Stimulated activated CD4-positive, alpha-beta T cell treated with anti-CD3 and anti-CD28 coated beads, TNF-alpha, amount 100 ng/mL, for 1 hour (primary cell): ENCODE data around the gene LEKR1.
A peak's percentile ranks its signal among the peaks of the same experiment; 100 is the strongest.

Experiments used
- DNase-seq, 3 donors: peaks; one replicate each; pipeline ENCODE4 v3.0.0-alpha.2; 2020; ENCODE audit warnings: low read depth in 3 of 3, low spot score in 1 of 3

The LEKR1 gene

DNA sequence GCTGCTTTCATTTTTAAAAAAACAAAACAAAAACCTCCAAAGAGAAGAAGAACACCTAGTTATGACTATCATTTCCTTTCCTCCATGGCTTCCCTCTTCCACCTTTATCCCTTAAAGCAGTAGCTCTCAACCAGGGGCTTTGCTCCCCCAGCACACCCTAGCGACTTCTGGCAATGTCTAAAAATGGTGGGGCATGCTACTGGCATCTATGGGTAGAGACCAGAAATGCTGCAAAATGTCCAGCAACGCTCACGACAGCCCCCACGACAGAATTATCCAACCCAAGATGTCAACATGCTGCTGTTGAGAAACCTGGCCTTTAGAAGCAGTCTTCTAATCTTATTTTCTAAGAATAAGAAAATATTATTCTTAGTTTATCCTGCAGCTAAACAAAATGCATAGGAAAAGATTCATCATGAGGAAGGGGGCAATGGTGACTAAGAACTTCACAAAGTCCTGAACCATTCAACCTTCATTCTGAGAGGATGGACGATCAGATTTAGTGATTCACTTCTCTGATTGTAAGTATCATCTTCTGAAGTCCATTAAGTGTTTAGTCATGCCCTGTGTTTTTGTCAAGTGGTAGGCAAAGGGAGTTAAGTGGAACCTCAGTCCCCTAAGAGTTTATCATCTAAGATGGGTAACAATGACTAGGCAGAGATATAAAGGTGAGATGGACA, 252.1 kb downstream of the LEKR1 start:
- DNase-seq: no peak

DNA sequence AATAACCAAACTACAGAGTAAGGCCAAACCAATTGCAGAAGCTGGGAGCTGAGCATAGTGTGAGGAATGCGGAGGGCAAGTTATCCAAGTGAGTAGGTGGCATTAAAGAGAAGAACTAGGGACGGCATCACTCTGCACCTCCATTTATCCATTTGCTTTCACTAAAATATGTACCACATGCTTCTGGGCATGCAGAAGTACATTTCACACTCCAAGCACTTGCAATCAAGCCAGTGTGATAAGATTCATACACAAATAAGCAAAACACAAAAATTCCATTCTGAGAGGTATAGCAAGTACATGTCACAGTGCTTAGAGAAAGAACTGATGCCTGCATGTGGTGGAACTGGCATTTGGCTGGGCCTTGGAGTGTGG, 252.6 kb downstream of the LEKR1 start:
- DNase-seq: no peak

DNA sequence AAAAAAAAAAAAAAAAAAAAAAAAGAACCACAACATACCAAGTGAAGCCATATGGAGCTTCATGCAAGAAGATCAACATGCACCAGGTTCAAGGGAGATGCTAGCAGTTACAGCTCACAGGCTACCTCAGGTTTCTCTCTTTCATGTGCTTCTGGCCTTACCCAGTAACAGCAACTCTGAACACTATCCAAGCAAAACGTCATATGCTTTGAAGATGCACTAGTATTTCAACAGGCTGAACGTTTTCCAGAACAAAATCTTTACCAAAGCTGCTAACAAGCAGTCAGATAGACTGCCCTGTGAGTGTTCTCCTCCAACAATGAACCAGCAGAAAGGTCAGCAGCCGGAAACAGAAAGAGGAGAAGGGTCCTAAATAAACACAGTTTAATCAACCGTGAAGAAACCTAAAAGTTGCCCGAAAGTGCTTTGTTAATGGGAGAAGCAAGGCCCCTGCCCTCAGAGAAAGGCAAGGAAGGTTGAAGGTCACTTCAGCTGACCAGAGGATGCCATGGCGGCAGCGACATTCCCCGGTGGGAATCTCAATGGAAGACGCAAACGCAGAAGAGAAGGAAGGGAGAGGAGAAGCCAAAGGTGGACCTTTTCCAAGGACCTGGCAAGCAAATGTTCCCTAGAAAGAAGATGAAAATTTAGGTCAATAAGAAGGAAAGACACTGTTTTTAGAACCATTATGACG, 253.7 kb downstream of the LEKR1 start:
- DNase-seq: no peak

DNA sequence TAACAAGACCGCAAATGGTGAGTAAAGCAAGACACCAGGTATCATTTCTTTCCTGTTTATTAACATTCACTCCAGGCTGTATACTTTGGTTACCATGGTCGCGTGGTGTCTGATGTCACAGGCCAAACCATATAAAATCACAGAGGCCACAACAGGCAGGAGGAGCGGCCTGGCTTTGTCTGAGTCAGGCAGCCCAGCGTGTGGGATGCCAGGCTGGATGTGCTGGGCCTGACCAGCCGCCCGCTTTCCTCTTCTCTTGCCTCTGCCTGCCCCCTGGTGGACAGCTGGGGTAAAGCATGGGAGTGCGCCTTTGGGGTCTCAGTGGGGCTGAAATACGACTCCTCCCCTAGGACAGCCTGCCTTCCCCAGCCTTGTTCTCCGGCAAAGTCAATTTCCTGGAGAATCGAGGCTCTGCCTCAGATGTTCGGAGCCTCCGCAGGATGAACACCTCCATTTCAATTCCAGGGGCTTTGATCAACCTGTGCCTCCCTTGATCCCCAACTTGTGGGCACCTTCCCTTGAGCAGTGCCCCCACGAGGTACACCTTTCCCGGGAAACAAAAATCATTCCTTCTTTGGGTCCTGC, 255.6 kb downstream of the LEKR1 start:
- peak; percentile 67 to 83 (median 72) for DNase-seq

DNA sequence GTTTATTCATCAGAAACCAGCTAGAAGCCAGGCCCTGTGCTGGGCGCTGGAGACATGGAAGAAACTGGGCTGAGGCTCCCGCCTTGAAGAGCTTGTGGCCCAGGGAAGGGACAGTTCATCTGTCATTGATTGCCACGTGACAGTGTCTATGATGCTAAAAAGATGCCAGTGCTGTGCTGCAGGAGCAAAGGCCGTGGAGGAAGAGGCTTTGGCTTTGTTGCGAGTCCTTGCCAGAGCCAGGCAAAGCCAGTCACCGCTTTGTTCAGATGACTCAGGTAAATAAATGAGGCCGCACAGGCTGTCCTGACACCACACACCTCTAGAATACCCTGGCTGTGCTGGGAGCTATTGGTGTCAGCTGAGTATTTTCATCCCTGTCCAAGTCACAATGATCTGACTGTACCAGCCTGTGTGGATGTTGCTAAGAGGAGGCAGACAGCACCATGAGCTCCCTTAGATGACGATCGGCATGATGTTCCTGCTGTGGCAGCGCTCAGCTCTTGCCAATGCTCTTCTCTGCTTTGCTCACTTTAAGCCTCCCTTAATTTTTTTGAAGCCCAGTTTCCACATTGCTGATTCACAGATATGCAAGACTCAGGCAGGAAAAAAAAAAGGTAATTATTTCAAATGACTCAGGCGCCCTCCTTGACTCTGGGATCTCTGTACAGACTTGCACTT, 256.3 kb downstream of the LEKR1 start:
- DNase-seq: no peak

GRCh38 chr3:157083824-157084223, 257.7 kb downstream of the LEKR1 start:
- DNase-seq: no peak

DNA sequence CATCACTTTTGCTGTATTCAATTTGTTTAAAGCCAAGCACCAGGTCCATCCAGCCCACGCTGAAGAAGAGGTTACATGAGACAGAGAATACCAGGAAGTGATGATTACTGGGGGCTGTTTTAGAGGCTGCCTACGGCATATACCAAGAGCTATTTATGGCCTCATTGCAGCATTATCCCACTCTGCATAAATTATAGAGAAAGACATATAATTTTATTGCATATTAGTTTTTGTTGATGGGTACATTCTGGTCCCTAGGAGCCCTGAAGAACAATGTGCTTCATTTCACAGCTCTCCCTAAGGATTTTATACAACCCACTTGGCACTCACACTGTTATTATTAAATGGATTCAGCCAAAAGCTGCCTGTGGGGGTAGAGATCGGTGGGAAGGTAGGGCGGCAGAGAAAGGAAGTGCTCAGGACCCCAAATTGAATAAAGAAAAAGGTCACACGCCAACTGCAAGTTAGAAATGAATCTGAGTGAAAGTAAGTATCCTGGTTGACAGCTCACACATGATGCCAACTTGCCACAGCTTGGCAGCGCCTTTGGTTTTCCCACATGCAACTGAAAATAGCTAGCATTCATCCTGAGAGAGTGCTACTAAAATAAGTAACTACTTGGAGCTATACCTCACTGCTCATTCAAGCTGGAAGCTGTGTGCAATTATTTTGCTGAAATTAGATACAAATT, 260.1 kb downstream of the LEKR1 start:
- no peak for DNase-seq

GRCh38 chr3:157086775-157087174, 260.6 kb downstream of the LEKR1 start:
- no peak for DNase-seq

DNA sequence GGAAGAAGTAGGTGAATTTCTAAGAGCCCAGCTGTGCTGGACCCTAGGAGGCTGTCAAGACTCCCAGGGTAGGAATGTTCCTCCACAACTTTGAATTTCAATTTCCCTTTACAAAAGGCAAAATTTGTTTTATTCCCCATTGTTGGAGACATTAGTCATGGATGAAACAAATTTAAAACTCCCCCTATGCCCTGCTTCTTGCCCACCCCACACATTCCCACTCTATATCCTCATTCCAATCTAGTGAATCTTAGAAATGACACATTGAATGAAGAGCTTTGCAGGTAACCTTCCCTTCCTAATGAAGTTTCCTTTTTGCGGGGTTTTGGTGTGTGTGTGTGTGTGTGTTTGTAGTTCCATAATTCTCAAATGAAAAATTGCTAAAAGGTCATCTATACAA, 261.2 kb downstream of the LEKR1 start:
- no peak for DNase-seq

DNA sequence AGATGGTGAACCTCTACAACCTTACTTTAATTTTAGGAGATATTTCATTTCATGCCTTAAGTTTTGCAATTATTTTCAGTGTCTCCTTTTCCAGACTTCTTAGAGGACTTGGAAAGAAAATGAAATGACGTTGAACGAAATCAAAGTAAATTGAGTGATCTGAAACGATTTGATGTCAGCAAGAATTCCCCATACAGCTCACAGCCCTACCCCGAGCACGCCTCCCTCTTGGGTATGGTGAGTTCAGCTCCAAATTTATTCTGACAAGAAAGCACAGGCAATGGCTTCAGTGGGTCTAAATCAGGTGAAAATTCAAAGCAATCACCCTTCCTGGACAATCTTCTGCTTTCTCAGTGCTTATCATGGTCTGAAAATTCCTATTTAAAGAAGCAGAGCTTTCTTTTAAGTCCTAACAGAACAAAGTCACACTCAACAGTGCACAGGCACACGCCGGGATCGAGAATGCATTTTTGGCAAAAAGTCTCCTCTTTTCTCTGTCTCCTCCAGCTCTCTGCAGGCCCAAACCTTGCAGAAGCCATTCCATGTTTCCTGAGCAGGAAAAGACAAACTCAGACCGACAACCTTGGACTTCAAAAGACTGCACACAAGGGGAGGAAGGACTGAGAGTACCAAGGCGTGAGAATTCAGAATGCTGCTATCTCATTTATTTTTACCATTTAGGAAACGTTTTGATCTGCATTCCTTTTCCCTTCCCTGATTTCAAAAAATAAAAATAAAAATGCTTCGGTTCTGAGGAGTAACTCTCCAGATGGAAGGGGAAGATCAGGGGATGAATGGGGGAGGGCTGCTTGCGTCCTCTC, 261.8 kb downstream of the LEKR1 start:
- DNase-seq: no peak

- peak; percentile 85 to 90 (median 88) for DNase-seq
These were observed 262.7 kb downstream of the LEKR1 start for GRCh38 chr3:157088601-157089454.

GRCh38 chr3:157089455-157090221, 263.5 kb downstream of the LEKR1 start:
- DNase-seq: no peak

GRCh38 chr3:157091083-157091833, 265.1 kb downstream of the LEKR1 start:
- DNase-seq: no peak

DNA sequence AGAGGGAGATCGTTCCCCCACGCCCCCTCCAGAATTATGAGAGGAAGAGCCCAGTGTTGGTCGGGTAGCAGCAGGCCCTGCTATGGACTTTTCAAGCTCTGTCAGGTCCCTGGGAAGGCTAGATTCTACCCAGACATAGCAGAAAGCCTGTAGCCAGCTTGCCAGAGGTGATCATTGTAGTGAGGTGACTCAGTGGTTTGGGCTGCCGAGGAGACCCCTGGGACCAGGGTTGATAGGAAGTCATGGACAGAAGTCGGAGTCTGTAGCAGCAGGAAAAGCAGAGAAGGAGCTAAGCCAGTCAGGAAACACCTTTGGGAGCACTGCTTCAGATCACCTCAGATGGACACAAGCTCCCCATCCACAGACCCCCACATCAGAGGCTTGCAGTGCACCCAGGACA, 266.1 kb downstream of the LEKR1 start:
- DNase-seq: no peak

DNA sequence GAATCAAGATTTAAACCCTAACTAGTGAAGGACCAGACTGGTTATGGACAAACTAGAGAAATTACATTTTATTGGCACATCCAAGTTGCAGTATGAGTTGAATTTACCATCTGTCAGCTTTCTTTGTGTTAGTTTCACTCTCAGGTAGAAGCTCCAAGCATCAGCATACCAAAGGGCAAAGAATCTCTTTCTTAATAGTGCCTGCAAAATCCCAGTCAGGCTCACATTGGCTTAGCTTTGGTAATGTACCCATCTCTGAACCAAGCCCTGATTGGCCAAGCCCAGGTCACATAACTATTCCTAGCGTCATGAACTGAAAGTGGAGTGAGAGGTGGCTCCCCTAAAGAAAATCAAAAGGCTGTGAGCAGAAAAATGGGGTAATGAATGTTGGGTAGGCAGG, 266.9 kb downstream of the LEKR1 start:
- DNase-seq: no peak

DNA sequence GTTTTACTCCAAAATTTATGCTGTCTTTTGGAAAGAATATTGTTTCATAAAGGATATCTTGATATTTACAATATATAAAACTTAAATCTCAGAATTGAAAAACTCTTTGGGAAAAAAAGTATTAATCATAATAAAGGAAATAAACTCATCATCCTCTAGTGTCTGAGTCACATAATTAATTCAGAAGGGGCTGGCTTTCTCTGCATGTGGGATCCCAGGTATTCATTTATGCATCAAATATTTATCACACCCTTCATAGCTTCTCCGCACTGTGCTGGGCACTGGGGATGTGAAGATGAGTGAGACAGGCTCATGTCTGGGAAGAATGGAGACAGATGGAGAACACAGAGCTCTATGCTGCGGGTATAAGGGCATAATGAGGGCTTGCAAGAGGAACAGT, 268.1 kb downstream of the LEKR1 start:
- no peak for DNase-seq

- DNase-seq: no peak
These were observed 268.8 kb downstream of the LEKR1 start for GRCh38 chr3:157094751-157095480.
